Stromal cell of bone marrow (primary cell): ENCODE data around the gene MED19.
"Not testable (repeated sequence)": the region's sequence is repeated elsewhere in the genome, so short reads cannot be mapped to it uniquely, and the experiment has no call there.

Experiments
- DNase-seq: peaks from one replicate; pipeline ENCODE4 v3.0.0-alpha.2; 2012; ENCODE audit warnings: low read depth

Gene MED19, protein sequence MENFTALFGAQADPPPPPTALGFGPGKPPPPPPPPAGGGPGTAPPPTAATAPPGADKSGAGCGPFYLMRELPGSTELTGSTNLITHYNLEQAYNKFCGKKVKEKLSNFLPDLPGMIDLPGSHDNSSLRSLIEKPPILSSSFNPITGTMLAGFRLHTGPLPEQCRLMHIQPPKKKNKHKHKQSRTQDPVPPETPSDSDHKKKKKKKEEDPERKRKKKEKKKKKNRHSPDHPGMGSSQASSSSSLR

GRCh38 chr11:57711414-57712255 is at the start of gene MED19:
Gene MED19 (minus strand): TSS chr11:57712215. CDS start chr11:57712179, 36 bp downstream.
- peak; percentile 28 for DNase-seq

DNA sequence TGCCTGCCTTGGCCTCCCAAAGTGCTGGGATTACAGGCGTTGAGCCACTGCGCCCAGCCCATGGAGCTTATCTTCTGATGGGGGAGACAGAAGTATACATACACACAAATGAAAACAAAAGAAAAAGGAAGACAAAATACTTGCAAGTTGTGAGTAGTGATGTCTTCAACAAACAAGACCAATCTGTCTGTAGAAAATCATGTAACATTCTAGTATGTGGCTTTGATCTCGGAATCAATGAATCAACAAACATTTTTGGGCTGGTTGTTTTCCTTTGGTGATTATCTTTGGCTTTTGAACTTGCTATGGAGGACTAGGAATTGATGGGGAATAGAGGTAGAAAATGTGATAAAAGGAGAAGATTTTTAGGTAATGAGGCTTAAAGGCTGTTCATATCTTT is 46.2 kb upstream of the MED19 start:
- DNase-seq, result no peak

GRCh38 chr11:57752954-57753353 is 40.9 kb upstream of the MED19 start:
- no peak for DNase-seq

GRCh38 chr11:57751676-57752253 is 39.8 kb upstream of the MED19 start, which contains the start of gene BTBD18:
Gene BTBD18 (minus strand): TSS chr11:57751819. CDS start chr11:57751188, 631 bp downstream.
- DNase-seq, result no peak

DNA sequence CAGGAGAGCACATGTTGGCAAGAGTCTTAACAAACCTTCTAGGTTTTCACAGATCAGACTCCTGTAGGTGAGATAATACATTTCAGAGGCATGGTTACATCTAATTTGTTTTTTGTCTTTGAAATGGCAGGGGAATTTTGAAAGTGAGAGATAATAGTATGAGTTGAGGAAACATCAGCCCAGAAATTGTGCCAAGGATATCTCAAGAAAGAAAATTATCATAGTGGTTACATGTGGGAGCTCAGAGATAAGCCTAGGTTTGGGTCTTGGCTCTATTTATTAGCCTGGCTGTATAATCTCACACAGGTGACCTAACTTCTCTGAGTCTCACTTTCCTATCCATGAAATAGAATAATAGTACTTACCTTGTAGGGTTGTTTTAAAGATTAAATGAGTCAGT is 39.2 kb upstream of the MED19 start:
- DNase-seq, result no peak

DNA sequence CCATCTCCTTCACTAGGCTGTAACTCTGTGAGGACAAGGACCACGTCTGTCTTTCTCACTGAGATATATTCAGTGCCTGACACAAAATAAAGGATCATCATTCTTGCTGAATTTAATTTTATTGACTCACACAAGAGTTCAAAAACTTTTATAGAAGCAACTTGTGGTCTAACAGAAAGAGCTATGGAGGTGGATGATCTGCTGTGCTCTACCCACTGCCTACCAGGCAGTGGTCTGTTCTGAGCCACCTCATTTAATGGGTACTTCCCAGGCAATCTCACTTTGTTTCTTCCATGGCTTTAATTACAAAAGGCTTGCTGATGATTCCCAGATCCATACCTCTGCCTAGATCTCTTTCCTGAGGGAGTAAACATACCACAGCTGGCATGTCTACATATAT is 34.9 kb upstream of the MED19 start:
- no peak for DNase-seq

GRCh38 chr11:57745206-57745605 is 33.2 kb upstream of the MED19 start:
- no peak for DNase-seq

GRCh38 chr11:57744357-57744756 is 32.3 kb upstream of the MED19 start:
- DNase-seq, result no peak

DNA sequence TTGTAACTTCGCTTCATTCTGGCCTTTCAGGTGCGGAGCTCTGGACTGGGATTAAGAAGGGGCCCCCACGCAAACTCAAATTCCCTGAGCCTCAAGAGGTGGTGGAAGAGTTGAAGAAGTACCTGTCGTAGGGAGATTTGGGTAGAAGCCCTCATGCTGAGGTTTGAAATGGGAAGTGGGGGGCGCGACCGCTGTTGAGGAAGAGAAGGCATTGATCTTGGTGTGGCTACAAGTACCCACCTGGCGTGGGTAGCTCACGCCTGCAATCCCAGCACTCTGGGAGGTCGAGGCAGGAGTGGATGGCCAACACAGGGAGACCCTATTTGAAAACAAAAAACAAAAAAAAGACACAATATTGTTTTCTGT is 30.1 kb upstream of the MED19 start:
- no peak for DNase-seq

DNA sequence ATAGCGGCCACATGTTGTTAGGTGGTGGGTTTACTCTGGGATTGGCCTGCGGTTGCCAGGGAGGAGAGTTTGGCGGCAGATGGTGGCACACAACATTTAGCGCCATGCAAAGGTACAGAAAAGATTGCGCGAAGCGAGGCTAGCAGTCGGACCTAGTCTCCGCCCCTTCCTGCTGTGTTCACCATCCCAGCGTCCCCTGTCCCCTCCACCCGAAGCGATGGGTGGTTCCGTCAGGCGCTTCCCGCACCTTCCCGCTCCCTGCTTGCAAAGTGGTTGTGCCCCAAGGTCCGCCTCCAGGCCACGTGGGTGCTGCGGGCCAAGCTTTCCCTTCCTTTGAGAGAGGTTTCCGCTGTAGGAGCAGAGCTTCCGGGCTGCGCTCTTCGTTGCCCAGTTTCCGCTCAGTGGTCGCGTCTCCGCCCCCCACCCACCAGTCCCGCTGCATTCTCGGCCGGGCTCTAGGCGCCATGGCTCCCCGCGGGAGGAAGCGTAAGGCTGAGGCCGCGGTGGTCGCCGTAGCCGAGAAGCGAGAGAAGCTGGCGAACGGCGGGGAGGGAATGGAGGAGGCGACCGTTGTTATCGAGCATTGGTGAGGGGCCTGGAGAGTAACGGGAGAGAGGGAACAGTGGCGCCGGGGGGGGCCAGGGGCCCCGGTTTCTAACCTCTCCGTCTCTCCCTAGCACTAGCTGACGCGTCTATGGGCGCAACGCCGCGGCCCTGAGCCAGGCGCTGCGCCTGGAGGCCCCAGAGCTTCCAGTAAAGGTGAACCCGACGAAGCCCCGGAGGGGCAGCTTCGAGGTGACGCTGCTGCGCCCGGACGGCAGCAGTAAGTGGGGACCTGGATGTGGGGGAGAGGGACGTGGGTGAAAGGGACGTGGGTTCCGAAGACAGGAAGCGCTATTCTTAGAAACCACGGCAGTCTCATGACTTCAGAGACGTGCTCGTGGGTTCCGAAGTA is 29.4 kb upstream of the MED19 start, which contains the start of gene SELENOH:
Gene SELENOH, plus strand, starts transcription at position 360 of the 955 bp plus-strand sequence. Its CDS starts 105 bp downstream, at position 465.
- peak; percentile 95 for DNase-seq

DNA sequence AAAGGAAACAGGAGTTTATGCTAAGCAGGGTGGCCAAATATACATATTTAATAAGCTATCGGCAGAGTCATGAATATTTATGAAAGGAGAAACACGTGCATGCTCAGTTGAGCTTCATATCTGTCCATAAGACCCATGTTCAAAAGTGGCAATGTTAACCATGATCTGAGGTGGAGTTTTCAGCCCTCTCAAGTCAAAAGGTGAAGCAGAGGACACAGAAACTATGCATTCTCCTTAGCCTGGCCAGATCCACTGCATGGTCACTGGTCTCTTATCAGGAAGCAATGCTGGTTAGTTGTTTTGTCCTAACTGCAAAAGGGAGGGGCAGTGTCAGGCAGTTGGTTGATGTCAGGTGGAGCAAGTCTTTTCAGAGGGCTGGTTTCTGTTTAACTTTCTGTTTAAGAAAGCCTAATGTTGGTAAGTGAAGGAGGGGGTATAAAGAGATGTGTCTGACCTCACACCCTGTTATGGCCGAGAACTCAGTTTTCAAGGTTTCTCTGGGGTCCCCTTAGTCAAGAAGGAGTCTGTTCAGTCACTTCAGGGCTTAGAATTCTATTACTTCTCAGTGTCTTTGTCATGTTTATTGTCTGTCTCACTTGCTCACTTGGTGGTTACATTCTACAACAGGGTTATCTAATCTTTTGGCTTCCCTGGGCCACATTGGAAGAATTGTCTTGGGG is 23.7 kb upstream of the MED19 start:
- no peak for DNase-seq

- no peak for DNase-seq
These were observed 20.6 kb upstream of the MED19 start for GRCh38 chr11:57732661-57733060.

DNA sequence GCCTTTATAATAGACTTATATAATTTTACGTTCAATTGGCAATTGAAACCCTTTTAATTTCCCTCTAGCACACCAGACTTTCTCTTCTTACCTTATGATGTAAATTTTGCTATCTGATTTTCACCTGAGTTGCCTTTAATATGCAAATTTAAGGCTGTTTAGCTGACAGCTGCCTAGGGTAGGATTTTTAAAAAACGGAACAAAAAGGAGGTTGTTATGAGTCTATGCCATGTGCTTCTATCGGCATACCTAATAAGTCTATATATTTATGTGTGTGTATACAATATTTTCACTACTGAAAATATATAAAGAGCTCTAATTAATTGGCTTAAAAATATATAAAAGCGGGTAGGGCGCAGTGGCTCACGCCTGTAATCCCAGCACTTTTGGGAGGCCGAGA is 17.5 kb upstream of the MED19 start:
- no peak for DNase-seq

- no peak for DNase-seq
These were observed 16.8 kb upstream of the MED19 start for GRCh38 chr11:57728829-57729228.

GRCh38 chr11:57727185-57727584 is 15.2 kb upstream of the MED19 start:
- no peak for DNase-seq

DNA sequence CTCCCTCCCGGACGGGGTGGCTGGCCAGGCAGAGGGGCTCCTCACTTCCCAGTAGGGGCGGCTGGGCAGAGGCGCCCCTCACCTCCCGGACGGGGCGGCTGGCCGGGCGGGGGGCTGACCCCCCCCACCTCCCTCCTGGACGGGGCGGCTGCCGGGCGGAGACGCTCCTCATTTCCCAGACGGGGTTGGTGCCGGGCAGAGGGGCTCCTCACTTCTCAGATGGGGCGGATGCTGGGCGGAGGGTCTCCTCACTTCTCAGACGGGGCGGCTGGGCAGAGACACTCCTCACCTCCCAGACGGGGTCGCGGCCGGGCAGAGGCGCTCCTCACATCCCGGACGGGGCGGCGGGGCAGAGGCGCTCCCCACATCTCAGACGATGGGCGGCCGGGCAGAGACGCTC is 4.7 kb upstream of the MED19 start:
- not testable (repeated sequence) for DNase-seq

DNA sequence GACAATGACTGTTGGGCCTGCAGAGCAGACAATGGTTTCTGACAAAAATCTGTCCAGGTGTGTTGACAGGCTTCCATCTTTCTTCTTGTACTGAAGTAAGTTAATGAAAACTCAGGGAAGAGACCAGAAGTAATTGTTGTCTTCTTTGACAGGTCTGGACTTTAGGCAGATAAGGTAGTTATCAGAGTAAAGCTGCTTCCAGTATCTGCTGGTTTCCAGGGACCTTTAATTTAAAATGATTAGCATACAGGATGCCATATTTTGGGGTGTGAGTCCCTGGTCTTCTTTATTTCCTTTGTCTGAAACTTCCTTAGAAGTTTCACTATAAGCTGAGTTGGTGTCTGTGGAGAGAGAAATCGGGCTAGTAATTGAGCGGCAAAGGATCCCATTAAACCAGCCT is 1.8 kb upstream of the MED19 start:
- DNase-seq, result no peak

DNA sequence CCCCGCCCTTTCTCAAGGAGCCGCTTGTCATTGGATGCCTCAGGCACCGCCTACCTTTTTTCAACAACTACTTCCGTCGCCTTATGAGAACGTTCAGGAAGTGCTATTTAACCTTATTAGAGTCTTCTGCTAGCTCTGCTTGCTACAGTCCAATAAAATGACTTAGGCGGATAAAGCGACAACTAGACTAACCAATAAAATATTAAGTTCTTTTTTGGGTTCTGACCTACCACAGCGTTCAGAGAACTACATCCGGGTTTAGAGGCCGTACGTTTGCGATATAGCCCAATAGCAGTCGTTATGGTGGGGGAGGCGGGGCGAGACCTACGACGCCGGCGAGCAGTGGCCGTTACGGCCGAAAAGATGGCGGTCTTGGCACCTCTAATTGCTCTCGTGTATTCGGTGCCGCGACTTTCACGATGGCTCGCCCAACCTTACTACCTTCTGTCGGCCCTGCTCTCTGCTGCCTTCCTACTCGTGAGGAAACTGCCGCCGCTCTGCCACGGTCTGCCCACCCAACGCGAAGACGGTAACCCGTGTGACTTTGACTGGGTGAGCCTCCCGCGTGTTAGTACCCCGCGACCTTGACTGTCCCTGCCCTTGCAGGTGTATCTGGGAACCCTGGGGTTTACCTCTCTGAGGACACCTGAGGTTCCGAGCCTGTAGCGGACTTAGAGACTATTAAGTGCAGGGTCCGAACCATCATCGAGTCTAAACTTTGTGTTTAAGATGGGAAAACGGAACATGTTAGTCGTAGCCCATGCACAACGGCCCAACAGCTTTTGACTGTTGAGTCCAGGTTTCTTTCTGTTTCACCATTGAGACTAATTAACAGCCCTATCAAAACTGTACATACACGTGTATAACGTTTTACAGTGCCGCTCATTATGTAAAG is 488 bp upstream of the MED19 start, which contains the start of gene TMX2:
Gene TMX2, plus strand, starts transcription at position 338 of the 895 bp plus-strand sequence. Its CDS starts 26 bp downstream, at position 364.
- DNase-seq, result peak; percentile 99

- DNase-seq, result no peak
These were observed 2.1 kb downstream of the MED19 start for GRCh38 chr11:57709802-57710367.

GRCh38 chr11:57705432-57705831 is 6.6 kb downstream of the MED19 start:
- not testable (repeated sequence) for DNase-seq
